WTC11 (cell line): ENCODE results near the gene DTWD2. TPM values are rescaled to one million over a fixed set of nuclear protein-coding genes. Genes with fewer than 3 reads are reported as not detected.

Source experiments
- ATAC-seq: fragments of 200-7000 bp; cut with Tn5 transposase; 2 replicates; pipeline ENCODE4 v1.10.0; 2021; ENCODE audit warnings: mild to moderate bottlenecking, moderate library complexity
- CTCF ChIA-PET: fragments of 300-600 bp; sonication (Branson Sonifier 250); formaldehyde crosslinking; loops from one replicate; lab custom pipeline; 2021; ENCODE audit warnings: antibody characterized with exemption; lab: Charles Lee
- POLR2A ChIA-PET: fragments of 350-600 bp; sonication (Branson Sonifier 250); formaldehyde crosslinking; loops from one replicate; lab custom pipeline; 2021; ENCODE audit warnings: antibody characterized with exemption; lab: Charles Lee
- DNase-seq: peaks from one replicate; pipeline ENCODE4 v3.0.0; 2021; ENCODE audit warnings: low spot score
- H3K27ac Mint-ChIP-seq: 2 replicates; pipeline ENCODE4 v1.8.0; 2021; ENCODE audit warnings: mixed read lengths
- H3K27me3 Mint-ChIP-seq: 2 replicates; pipeline ENCODE4 v1.8.0; 2021; ENCODE audit warnings: low read depth, mild to moderate bottlenecking, moderate library complexity, mixed read lengths
- H3K36me3 Mint-ChIP-seq: 2 replicates; pipeline ENCODE4 v1.8.0; 2021; ENCODE audit warnings: mixed read lengths
- H3K4me1 Mint-ChIP-seq: 2 replicates; pipeline ENCODE4 v1.8.0; 2022; ENCODE audit warnings: mixed read lengths
- H3K4me3 Mint-ChIP-seq: 2 replicates; pipeline ENCODE4 v1.8.0; 2021; ENCODE audit warnings: mild to moderate bottlenecking, moderate library complexity, mixed read lengths
- H3K9me3 Mint-ChIP-seq: 2 replicates; pipeline ENCODE4 v1.8.0; 2021; ENCODE audit warnings: mixed read lengths
- ATF6 ChIP-seq: sonication (generic); formaldehyde crosslinking; IDR thresholded peaks from 2 replicates; pipeline ENCODE4 v1.8.1; 2023; ENCODE audit warnings: mild to moderate bottlenecking, missing genetic modification reagents
- CBFB ChIP-seq: sonication (generic); formaldehyde crosslinking; IDR thresholded peaks from 2 replicates; pipeline ENCODE4 v1.8.1; 2022; ENCODE audit warnings: mild to moderate bottlenecking, low read depth, missing genetic modification reagents
- CDX4 ChIP-seq: fragments of 250-450 bp; sonication (Bioruptor Pico); IDR thresholded peaks from 2 replicates; pipeline ENCODE4 v1.9.0; 2021; ENCODE audit warnings: moderate library complexity, mild to moderate bottlenecking, inconsistent platforms, borderline replicate concordance
- CREM ChIP-seq: sonication (generic); formaldehyde crosslinking; IDR thresholded peaks from 2 replicates; pipeline ENCODE4 v1.8.1; 2022; ENCODE audit warnings: mild to moderate bottlenecking, missing genetic modification reagents, moderate library complexity
- ETV6 ChIP-seq: sonication (generic); formaldehyde crosslinking; IDR thresholded peaks from 2 replicates; pipeline ENCODE4 v1.8.1; 2022; ENCODE audit warnings: mild to moderate bottlenecking, missing genetic modification reagents
- FOXK1 ChIP-seq: sonication (generic); formaldehyde crosslinking; IDR thresholded peaks from 2 replicates; pipeline ENCODE4 v1.8.0; 2022; ENCODE audit warnings: mild to moderate bottlenecking, moderate library complexity, missing genetic modification reagents
- GTF2I ChIP-seq: fragments of 250-450 bp; sonication (Bioruptor Pico); conservative IDR thresholded peaks from 2 replicates; pipeline ENCODE4 v1.4.0; 2021; ENCODE audit warnings: mild to moderate bottlenecking
- HMGA2 ChIP-seq: fragments of 250-450 bp; sonication (Bioruptor Pico); IDR thresholded peaks from 2 replicates; pipeline ENCODE4 v1.4.0; 2021; ENCODE audit warnings: mild to moderate bottlenecking, moderate library complexity
- MXD4 ChIP-seq: fragments of 250-450 bp; sonication (Bioruptor Pico); IDR thresholded peaks from 2 replicates; pipeline ENCODE4 v1.8.0; 2021; ENCODE audit warnings: mild to moderate bottlenecking, moderate library complexity, borderline replicate concordance
- MYBL2 ChIP-seq: sonication (generic); formaldehyde crosslinking; IDR thresholded peaks from 2 replicates; pipeline ENCODE4 v1.8.1; 2023; ENCODE audit warnings: mild to moderate bottlenecking, moderate library complexity, missing genetic modification reagents
- NFATC4 ChIP-seq: fragments of 250-450 bp; sonication (Bioruptor Pico); IDR thresholded peaks from 2 replicates; pipeline ENCODE4 v1.9.0; 2021; ENCODE audit warnings: mild to moderate bottlenecking
- NFYB ChIP-seq: sonication (generic); formaldehyde crosslinking; conservative IDR thresholded peaks from 2 replicates; pipeline ENCODE4 v1.8.0; 2022; ENCODE audit warnings: low read depth, missing genetic modification reagents
- NR3C1 ChIP-seq: sonication (generic); formaldehyde crosslinking; conservative IDR thresholded peaks from 2 replicates; pipeline ENCODE4 v1.8.1; 2023; ENCODE audit warnings: low read depth, mild to moderate bottlenecking, missing genetic modification reagents
- STAT6 ChIP-seq: sonication (generic); formaldehyde crosslinking; conservative IDR thresholded peaks from 2 replicates; pipeline ENCODE4 v1.8.1; 2023; ENCODE audit warnings: mild to moderate bottlenecking, low read depth, missing genetic modification reagents, moderate library complexity
- ZNF121 ChIP-seq: sonication (generic); formaldehyde crosslinking; IDR thresholded peaks from 2 replicates; pipeline ENCODE4 v1.8.0; 2023; ENCODE audit warnings: missing genetic modification reagents
- ZNF219 ChIP-seq: sonication (generic); formaldehyde crosslinking; IDR thresholded peaks from 2 replicates; pipeline ENCODE4 v1.8.0; 2023; ENCODE audit warnings: missing genetic modification reagents, mild to moderate bottlenecking, borderline replicate concordance
- ZNF263 ChIP-seq: sonication (generic); formaldehyde crosslinking; IDR thresholded peaks from 2 replicates; pipeline ENCODE4 v1.8.1; 2022; ENCODE audit warnings: low read depth, mild to moderate bottlenecking, moderate library complexity, missing genetic modification reagents
- ZNF281 ChIP-seq: sonication (generic); formaldehyde crosslinking; IDR thresholded peaks from 2 replicates; pipeline ENCODE4 v1.8.0; 2023; ENCODE audit warnings: mild to moderate bottlenecking, missing genetic modification reagents
- ZNF396 ChIP-seq: fragments of 250-450 bp; sonication (Bioruptor Pico); IDR thresholded peaks from 2 replicates; pipeline ENCODE4 v1.8.0; 2021; ENCODE audit warnings: mild to moderate bottlenecking, moderate library complexity, borderline replicate concordance
- ZNF416 ChIP-seq: fragments of 250-450 bp; sonication (Bioruptor Pico); IDR thresholded peaks from 2 replicates; pipeline ENCODE4 v1.9.0; 2021; ENCODE audit warnings: mild to moderate bottlenecking, inconsistent platforms
- ZSCAN18 ChIP-seq: fragments of 250-450 bp; sonication (Bioruptor Pico); IDR thresholded peaks from 2 replicates; pipeline ENCODE4 v2.1.2; 2022; ENCODE audit warnings: mild to moderate bottlenecking, moderate library complexity
- total RNA-seq: library from RNA; stranded (reverse); gene quantifications from 3 replicates; pipeline ENCODE4 v1.2.3, GENCODE V29; 2021
- TF ChIP-seq, protein P1 (sequence below): sonication (generic); formaldehyde crosslinking; IDR thresholded peaks from 2 replicates; pipeline ENCODE4 v1.8.1; 2023; ENCODE audit warnings: mild to moderate bottlenecking, missing genetic modification reagents, moderate library complexity
- TF ChIP-seq, protein P2 (sequence below): fragments of 200-600 bp; IDR thresholded peaks from 2 replicates; pipeline ENCODE4 v1.8.0; 2022; ENCODE audit warnings: antibody characterized with exemption
- TF ChIP-seq, protein P3 (sequence below): fragments of 250-450 bp; sonication (Bioruptor Pico); IDR thresholded peaks from 2 replicates; pipeline ENCODE4 v1.9.0; 2021; ENCODE audit warnings: mild to moderate bottlenecking
- TF ChIP-seq, protein P4 (sequence below): sonication (generic); formaldehyde crosslinking; IDR thresholded peaks from 2 replicates; pipeline ENCODE4 v1.8.1; 2022; ENCODE audit warnings: mild to moderate bottlenecking, moderate library complexity, missing genetic modification reagents

DTWD2 gene
- total RNA-seq, 1 experiment from 2014 or later: 13.1 TPM

DNA sequence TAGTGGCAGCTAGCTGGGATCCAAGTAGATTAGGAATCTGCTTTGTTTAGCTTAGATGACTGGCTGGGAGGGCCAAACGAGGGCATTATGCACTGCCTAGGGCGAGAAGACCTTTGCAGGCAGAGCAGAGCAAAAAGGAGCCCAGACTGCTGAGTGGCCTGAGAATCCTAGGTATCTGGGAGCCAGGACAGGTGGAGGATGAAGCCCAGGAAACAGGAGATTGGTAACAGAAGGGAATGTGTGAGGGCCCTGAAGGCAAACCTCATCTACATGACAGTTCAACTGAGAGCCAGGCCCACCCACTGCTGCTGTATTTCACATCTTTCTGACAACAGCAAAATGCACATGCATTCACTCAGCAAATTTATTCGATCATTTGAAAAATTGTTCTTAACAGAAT lies 192.3 kb downstream of the DTWD2 start (continued):
- TF ChIP-seq ZSCAN18 (CRISPR knock-in tag) (no peak), CDX4 (CRISPR knock-in tag) (no peak), NR3C1 (CRISPR knock-in tag) (no peak), FOXK1 (CRISPR knock-in tag) (no peak), GTF2I (CRISPR knock-in tag) (no peak), ZNF281 (CRISPR knock-in tag) (no peak), NFATC4 (CRISPR knock-in tag) (no peak), MYBL2 (CRISPR knock-in tag) (no peak), CREM (CRISPR knock-in tag) (no peak), MXD4 (CRISPR knock-in tag) (no peak), CBFB (no peak), ZNF396 (CRISPR knock-in tag) (no peak), NFYB (CRISPR knock-in tag) (no peak), ZNF263 (CRISPR knock-in tag) (no peak)
- TF ChIP-seq, protein P1, sequence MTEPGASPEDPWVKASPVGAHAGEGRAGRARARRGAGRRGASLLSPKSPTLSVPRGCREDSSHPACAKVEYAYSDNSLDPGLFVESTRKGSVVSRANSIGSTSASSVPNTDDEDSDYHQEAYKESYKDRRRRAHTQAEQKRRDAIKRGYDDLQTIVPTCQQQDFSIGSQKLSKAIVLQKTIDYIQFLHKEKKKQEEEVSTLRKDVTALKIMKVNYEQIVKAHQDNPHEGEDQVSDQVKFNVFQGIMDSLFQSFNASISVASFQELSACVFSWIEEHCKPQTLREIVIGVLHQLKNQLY (CRISPR knock-in tag): no peak
- TF ChIP-seq, protein P2, sequence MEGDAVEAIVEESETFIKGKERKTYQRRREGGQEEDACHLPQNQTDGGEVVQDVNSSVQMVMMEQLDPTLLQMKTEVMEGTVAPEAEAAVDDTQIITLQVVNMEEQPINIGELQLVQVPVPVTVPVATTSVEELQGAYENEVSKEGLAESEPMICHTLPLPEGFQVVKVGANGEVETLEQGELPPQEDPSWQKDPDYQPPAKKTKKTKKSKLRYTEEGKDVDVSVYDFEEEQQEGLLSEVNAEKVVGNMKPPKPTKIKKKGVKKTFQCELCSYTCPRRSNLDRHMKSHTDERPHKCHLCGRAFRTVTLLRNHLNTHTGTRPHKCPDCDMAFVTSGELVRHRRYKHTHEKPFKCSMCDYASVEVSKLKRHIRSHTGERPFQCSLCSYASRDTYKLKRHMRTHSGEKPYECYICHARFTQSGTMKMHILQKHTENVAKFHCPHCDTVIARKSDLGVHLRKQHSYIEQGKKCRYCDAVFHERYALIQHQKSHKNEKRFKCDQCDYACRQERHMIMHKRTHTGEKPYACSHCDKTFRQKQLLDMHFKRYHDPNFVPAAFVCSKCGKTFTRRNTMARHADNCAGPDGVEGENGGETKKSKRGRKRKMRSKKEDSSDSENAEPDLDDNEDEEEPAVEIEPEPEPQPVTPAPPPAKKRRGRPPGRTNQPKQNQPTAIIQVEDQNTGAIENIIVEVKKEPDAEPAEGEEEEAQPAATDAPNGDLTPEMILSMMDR: no peak
- TF ChIP-seq, protein P3, sequence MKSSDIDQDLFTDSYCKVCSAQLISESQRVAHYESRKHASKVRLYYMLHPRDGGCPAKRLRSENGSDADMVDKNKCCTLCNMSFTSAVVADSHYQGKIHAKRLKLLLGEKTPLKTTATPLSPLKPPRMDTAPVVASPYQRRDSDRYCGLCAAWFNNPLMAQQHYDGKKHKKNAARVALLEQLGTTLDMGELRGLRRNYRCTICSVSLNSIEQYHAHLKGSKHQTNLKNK (CRISPR knock-in tag): no peak
- TF ChIP-seq, all 79 proteins: peak for 3

DNA sequence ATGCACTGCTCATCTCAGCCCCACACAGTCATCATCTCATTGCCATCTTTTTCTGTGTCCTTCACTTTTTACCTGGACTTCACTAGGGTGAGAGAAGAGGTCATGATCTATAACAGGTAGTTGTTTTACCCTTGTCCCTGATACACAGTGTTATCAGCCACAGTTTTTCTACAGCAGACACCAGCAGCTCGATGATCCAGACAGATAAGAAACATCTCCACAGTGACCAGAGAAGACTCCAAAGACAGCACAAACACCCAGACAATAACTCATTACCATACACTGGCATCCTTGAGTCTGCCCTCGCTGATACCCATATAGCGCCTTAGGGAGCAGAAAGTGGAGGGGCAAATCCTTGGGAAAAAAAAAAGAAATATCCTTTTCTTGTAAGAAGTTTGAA lies 194.1 kb downstream of the DTWD2 start:
- ChIA-PET CTCF (no interaction called here), POLR2A (no interaction called here)
- Mint-ChIP-seq H3K27me3 (no peaks in the 10 kb centered on the region), H3K36me3 (peaks cover 3% of the 10 kb centered on the region; the same call in 1 of the 2 replicates), H3K4me1 (peaks cover 53% of the 10 kb centered on the region), H3K27ac (no peak overlapping the region), H3K4me3 (no peak overlapping the region), H3K9me3 (peaks cover 11% of the 10 kb centered on the region)
- ATAC-seq: no peak
- DNase-seq: no peak
- TF ChIP-seq ATF6: no peak
- TF ChIP-seq ZNF219 (CRISPR knock-in tag): no peak
- TF ChIP-seq ZNF121 (CRISPR knock-in tag): no peak
- TF ChIP-seq ZNF416: no peak
- TF ChIP-seq ETV6 (CRISPR knock-in tag): no peak
- no peak for TF ChIP-seq HMGA2 (CRISPR knock-in tag)
- TF ChIP-seq, protein P4, sequence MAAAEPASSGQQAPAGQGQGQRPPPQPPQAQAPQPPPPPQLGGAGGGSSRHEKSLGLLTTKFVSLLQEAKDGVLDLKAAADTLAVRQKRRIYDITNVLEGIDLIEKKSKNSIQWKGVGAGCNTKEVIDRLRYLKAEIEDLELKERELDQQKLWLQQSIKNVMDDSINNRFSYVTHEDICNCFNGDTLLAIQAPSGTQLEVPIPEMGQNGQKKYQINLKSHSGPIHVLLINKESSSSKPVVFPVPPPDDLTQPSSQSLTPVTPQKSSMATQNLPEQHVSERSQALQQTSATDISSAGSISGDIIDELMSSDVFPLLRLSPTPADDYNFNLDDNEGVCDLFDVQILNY (CRISPR knock-in tag): no peak
- TF ChIP-seq STAT6: no peak
- no peak for TF ChIP-seq NFATC4 (CRISPR knock-in tag)
